ENCODE results near the gene RND3.

Gene RND3

DNA sequence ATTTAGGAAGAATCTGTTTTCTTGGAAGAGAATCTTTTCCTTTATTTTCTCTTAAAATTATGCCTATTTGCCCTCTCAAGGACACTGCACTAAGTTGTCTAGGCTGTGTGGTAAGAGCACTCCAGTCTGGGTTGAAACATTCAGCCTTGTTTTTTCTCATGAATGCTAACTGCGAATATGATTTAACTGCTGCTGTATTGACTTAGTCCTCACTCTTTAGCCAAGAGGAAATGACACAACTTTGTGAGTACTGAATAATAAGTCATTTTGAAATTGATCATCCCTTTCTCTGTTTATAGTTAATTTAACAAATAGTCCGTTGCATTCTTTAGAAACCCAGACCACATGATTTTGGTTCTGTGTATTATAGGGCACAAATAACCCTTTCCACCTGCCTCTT, 4.5 kb upstream of the RND3 start:
- FAIRE-seq = no peak

- no peak for FAIRE-seq
These were observed 4.0 kb upstream of the RND3 start for GRCh38 chr2:150491430-150491829.

- no peak for FAIRE-seq
These were observed 3.0 kb upstream of the RND3 start for GRCh38 chr2:150490466-150490865.

- no peak for FAIRE-seq
These were observed 655 bp downstream of the RND3 start for GRCh38 chr2:150486539-150487484.

DNA sequence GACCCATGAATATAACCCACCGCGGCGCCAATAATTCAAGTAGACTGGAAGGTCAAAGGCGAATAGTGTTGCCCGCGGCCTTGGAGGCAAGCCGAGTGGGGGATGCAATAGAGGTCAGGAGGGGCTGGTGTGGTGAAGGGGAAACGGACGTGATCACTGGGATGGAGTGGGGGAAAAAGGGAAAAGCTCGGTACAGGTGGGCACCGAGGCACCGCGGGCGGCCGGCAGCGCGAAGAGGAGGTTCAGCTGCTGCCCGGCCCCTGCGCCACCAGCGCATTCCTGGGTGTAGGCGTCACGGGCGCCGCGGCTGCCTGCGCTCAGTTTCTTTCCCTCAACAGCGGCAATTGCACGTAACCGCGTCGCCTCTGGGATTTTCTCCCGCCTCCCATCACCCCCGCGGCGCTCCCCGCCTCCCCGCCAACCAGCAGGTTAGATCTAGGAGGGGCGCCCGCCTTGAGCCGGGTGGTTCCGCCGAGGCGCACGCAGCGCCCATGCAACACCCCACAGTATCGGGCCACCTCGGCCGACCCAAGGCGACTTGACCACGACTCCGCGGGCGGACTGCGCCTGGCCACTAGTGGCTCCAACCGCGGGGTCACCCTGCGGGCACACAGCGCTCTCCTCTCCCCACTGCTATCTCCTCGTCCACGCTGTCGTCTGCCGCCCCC, 1.5 kb downstream of the RND3 start:
- FAIRE-seq = no peak

DNA sequence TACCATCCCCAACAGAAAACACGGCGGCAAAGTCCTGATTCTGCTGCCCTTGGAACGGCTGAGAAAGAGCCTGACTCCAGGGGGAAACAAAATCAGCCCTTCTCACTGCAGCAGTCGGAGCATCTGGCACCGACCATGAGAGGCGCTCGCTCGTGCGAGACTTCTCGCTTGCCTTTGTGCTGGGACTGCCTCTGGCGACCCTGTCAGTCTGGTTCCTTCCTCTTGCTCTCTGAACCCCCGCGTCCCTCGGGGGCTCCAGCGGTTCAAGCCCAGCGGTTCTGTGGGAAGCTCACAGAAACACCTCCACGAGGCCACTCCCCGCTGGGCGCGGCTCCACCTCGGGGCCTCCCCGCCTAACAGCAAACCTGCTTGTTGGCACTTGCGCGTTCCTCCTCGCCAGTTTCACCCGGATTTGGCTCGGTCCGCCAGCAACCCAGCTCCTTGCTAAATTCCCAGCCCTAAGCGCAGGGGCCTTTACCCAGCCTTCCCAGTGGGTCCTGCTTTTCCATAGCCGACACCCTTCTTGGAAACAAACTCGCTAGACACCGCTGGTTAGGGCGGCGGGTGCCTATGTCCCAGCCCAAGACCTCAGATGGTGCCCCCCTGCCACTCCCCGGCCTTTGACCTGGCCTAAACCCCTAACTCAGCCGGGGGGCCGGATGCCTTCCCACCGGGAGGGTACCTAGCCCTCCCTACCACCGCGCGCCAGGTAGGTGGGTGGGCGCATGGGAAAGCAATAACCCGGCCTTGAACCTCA, 2.2 kb downstream of the RND3 start:
- FAIRE-seq = no peak

- no peak for FAIRE-seq
These were observed 2.9 kb downstream of the RND3 start for GRCh38 chr2:150484461-150485021.

GRCh38 chr2:150484006-150484405, 3.5 kb downstream of the RND3 start:
- no peak for FAIRE-seq

DNA sequence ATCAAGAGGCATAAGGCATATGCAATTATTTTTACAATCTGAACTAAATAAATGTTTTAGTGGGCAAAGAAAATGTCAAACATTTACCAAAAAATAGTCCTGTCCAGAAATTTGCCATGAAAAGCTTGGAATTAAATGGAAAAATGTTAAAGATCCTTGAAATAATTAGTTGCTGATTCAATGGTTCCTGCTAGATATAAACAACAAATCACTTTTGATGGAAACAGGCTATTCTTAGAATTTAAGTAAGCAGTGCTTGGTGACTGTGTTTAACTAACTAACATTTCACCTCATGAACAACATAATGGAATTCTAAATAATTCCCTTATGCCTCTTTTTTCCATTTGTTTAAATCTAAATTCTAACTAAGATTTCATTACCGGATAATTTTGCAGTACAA, 3.9 kb downstream of the RND3 start:
- no peak for FAIRE-seq

GRCh38 chr2:150482667-150483400, 4.6 kb downstream of the RND3 start:
- FAIRE-seq = no peak

GRCh38 chr2:150482111-150482510, 5.4 kb downstream of the RND3 start:
- FAIRE-seq = no peak

- FAIRE-seq = no peak
These were observed 6.3 kb downstream of the RND3 start for GRCh38 chr2:150480971-150481830.

DNA sequence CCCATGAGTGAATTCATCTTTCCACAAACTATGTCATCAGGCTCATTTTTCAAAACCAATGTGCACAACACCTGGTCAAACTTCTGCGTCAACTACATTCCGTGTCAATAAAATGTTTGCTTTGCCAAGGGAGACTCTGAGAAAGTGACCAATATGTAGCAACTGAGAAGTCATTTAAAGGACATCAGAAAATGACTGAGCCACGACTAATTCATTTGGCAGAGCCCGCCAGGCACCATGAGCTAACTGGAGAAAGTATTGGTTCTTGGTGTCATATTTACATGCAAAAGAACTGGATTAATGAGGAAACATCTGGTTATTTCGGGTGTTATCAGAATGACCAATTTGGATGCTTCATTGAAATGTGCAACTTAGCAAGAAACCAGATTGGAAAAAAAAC, 7.2 kb downstream of the RND3 start:
- no peak for FAIRE-seq

GRCh38 chr2:150479075-150479915, 8.2 kb downstream of the RND3 start:
- no peak for FAIRE-seq

DNA sequence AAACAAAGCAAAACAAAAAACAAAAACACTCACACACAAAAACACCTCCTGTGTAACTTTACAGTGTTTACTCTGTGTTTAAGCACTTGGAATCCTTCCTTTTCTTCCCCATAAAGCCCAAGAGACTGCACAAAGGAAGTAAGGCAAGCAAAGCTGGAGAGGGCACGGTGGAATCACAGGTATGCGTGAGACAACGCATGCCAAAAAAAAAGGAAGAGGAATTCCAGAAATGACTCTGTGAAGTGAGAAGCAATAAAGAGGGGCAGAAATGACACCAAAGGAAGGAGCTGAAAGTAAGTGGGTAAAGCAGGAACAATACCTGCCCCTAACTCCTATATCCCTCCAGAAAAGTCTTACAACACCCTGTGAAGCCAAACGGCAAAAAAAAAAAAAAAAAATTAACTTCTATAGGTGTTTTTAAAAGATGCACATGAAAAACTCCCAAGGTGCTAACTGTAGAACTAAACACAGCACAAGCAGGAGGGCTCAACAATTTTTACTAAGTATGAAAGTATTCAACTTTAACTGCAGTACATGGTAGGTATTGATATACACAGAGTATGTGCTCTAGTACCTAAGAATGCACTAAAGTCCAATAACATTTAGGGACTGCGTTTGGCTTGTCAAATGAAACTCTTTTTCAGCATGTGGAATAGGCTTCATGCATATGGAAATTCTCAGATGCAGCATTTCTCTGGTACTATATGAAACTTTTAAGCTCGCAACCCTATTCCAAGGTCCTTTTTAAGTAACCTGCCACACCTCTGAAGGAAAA, 9.1 kb downstream of the RND3 start:
- no peak for FAIRE-seq

DNA sequence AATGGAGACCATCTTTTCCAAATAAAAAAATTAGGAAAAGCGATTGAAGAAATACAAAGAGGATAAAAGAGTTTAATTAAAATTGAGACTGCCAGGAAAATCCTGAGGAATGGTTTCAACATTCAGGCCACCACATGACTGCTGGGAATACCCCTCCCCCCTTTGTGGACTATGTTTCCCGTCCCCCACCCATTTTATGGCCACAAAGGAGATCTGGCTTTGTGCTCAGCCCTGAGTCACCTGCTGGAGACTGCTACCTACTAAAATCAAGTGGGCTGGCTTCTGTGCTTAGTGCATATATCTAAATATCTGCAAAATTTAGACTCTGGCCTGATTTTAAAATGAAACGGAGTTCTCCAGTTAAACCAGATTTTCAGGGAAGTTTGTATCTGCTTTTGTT, 10.1 kb downstream of the RND3 start:
- FAIRE-seq = no peak

- FAIRE-seq = no peak
These were observed 10.6 kb downstream of the RND3 start for GRCh38 chr2:150476809-150477302.

GRCh38 chr2:150476286-150476685, 11.2 kb downstream of the RND3 start:
- FAIRE-seq = no peak
